ENCODE results near the gene F2R.

The F2R gene

GRCh38 chr5:76732405-76733048 lies 16.6 kb downstream of the F2R start:
- no peak for ATAC-seq
- TF ChIP-seq SNAI2 (CRISPR knock-in tag; IDR thresholded peaks at IDR 0.05), result no peak
- TF ChIP-seq ARNTL (CRISPR knock-in tag; IDR thresholded peaks at IDR 0.05; ENCODE audit: borderline replicate concordance, low read depth), result no peak
- TF ChIP-seq GLIS3 (CRISPR knock-in tag; IDR thresholded peaks at IDR 0.05), result no peak
- no peak for TF ChIP-seq TSHZ2 (CRISPR knock-in tag; IDR thresholded peaks at IDR 0.05)
- no peak for TF ChIP-seq ZNF565 (CRISPR knock-in tag; conservative IDR thresholded peaks at IDR 0.05; ENCODE audit: low read depth)
- no peak for TF ChIP-seq ZFP30 (CRISPR knock-in tag; IDR thresholded peaks at IDR 0.05)
- TF ChIP-seq ZNF8 (CRISPR knock-in tag; IDR thresholded peaks at IDR 0.05), result no peak
- no peak for TF ChIP-seq TOX (CRISPR knock-in tag; IDR thresholded peaks at IDR 0.05; ENCODE audit: borderline replicate concordance)
- no peak for TF ChIP-seq RARB (CRISPR knock-in tag; IDR thresholded peaks at IDR 0.05)
- TF ChIP-seq CSDC2 (CRISPR knock-in tag; IDR thresholded peaks at IDR 0.05), result no peak
- TF ChIP-seq CREB5 (CRISPR knock-in tag; IDR thresholded peaks at IDR 0.05; ENCODE audit: low read depth), result no peak
- TF ChIP-seq TCF4 (CRISPR knock-in tag; IDR thresholded peaks at IDR 0.05; ENCODE audit: borderline replicate concordance), result no peak
- no peak for TF ChIP-seq CSRNP3 (CRISPR knock-in tag; IDR thresholded peaks at IDR 0.05)

- TF ChIP-seq PPARA (CRISPR knock-in tag; IDR thresholded peaks at IDR 0.05; ENCODE audit: borderline replicate concordance) (no peak), ZNF70 (CRISPR knock-in tag; IDR thresholded peaks at IDR 0.05) (no peak), PATZ1 (CRISPR knock-in tag; IDR thresholded peaks at IDR 0.05; ENCODE audit: borderline replicate concordance) (no peak)
- ATAC-seq, result no peak
Measured at GRCh38 chr5:76733049-76733417, 17.1 kb downstream of the F2R start.

GRCh38 chr5:76735762-76736545 lies 20.0 kb downstream of the F2R start:
- peak; percentile 52; the same call in 1 of the 2 replicates for TF ChIP-seq PATZ1 (CRISPR knock-in tag; IDR thresholded peaks at IDR 0.05; ENCODE audit: borderline replicate concordance)
- TF ChIP-seq SNAI2 (CRISPR knock-in tag; IDR thresholded peaks at IDR 0.05), result no peak
- no peak for TF ChIP-seq ESRRG (CRISPR knock-in tag; IDR thresholded peaks at IDR 0.05)
- TF ChIP-seq CREB5 (CRISPR knock-in tag; IDR thresholded peaks at IDR 0.05; ENCODE audit: low read depth), result 0 out of 2 replicates have a peak, but pooled peaks have one; percentile 17
- no peak for ATAC-seq

All from SK-N-SH treated with all-trans-retinoic acid at 6 μM for 48 hours (cell line).